NCI-H748 treated with DMSO at 0.1 percent for 48 hours (cell line): Measurements from ENCODE around the gene CEACAM20.
"Not testable (repeated sequence)": the region's sequence is repeated elsewhere in the genome, so short reads cannot be mapped to it uniquely, and the experiment has no call there.

ENCODE experiments used
- DNase-seq: peaks from one replicate; lab custom pipeline; 2025; lab: John Stamatoyannopoulos, UW

Gene CEACAM20

GRCh38 chr19:44529536-44529935, at the start of gene CEACAM20:
Gene CEACAM20 (minus strand): TSS chr19:44529675. CDS start chr19:44529509, 166 bp downstream.
- DNase-seq = no peak

GRCh38 chr19:44577566-44577874, 48.0 kb upstream of the CEACAM20 start:
- no peak for DNase-seq

GRCh38 chr19:44576843-44577565, 47.5 kb upstream of the CEACAM20 start:
- peak; percentile 28 for DNase-seq

GRCh38 chr19:44575116-44575700, 45.7 kb upstream of the CEACAM20 start:
- DNase-seq = no peak

- DNase-seq = no peak
Observed at GRCh38 chr19:44574186-44574950, 44.9 kb upstream of the CEACAM20 start.

GRCh38 chr19:44573627-44574026, 44.2 kb upstream of the CEACAM20 start:
- no peak for DNase-seq

GRCh38 chr19:44573183-44573582, 43.7 kb upstream of the CEACAM20 start:
- DNase-seq = no peak

- no peak for DNase-seq
Observed at GRCh38 chr19:44572581-44572900, 43.1 kb upstream of the CEACAM20 start.

GRCh38 chr19:44571830-44572580, 42.5 kb upstream of the CEACAM20 start:
- DNase-seq = no peak

GRCh38 chr19:44570984-44571684, 41.7 kb upstream of the CEACAM20 start:
- peak; percentile 56 for DNase-seq

- no peak for DNase-seq
Observed at GRCh38 chr19:44570603-44570983, 41.1 kb upstream of the CEACAM20 start.

- no peak for DNase-seq
Observed at GRCh38 chr19:44567745-44568144, 38.3 kb upstream of the CEACAM20 start.

- DNase-seq = no peak
Observed at GRCh38 chr19:44566984-44567383, 37.5 kb upstream of the CEACAM20 start.

GRCh38 chr19:44563086-44563655, 33.7 kb upstream of the CEACAM20 start:
- DNase-seq = not testable (repeated sequence)

- DNase-seq = peak; percentile 75
Observed at GRCh38 chr19:44557933-44558332, 28.5 kb upstream of the CEACAM20 start.

- DNase-seq = no peak
Observed at GRCh38 chr19:44554641-44555246, 25.3 kb upstream of the CEACAM20 start.

GRCh38 chr19:44553478-44554171, 24.1 kb upstream of the CEACAM20 start:
- DNase-seq = no peak

- DNase-seq = peak; percentile 24
Observed at GRCh38 chr19:44552324-44552723, 22.8 kb upstream of the CEACAM20 start.

- no peak for DNase-seq
Observed at GRCh38 chr19:44551850-44552249, 22.4 kb upstream of the CEACAM20 start.

GRCh38 chr19:44550976-44551375, 21.5 kb upstream of the CEACAM20 start:
- not testable (repeated sequence) for DNase-seq

GRCh38 chr19:44549507-44549906, 20.0 kb upstream of the CEACAM20 start:
- no peak for DNase-seq
